Measurements from ENCODE around the gene SLC1A5.
"Not testable (repeated sequence)": the region's sequence is repeated elsewhere in the genome, so short reads cannot be mapped to it uniquely, and the experiment has no call there.

The SLC1A5 gene

DNA sequence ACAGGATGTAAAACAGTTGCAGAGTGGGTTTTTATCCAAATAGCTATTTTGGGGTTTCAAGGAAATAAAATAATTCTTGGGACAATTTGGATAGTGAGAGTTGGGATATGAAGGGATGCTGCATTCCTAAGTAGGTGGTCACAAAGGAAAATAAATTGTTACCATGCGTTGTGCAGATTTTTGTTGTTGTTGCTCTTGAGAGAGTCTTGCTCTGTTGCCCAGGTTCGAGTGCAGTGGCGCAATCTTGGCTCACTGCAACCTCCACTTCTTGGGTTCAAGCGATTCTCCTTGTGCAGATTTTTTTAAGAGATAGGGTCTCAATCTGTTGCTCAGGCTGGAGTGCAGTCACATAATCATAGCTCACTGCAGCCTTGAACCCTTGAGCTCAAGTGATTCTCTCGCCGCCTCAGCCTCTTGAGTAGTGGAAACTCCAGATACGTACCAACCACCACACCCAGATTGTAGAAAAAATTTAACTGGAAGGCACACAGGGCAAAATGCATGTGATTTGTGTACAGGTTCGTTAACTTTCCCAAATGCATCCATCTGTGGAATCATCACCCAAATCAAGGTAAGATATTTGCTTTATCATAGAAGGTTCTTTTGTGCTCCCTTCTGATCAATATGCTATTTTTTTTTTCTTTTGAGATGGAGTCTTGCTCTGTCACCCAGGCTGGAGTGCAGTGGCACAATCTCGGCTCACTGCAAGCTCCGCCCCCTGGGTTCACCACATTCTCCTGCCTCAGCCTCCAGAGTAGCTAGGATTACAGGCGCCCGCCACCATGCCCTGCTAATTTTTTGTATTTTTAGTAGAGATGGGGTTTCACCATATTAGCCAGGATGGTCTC, 16.0 kb downstream of the SLC1A5 start:
- Histone ChIP-seq H3K27ac (ENCODE audit: insufficient read depth, low read length, poor library complexity, severe bottlenecking) (no peak overlapping the region), H3K36me3 (ENCODE audit: control insufficient read depth, insufficient read depth, low read length) (peaks cover 24% of the 10 kb centered on the region), H3K4me1 (ENCODE audit: control insufficient read depth, insufficient read depth, low read length, poor library complexity, severe bottlenecking) (no peaks in the 10 kb centered on the region), H3K9me3 (ENCODE audit: control insufficient read depth, low read length) (no peaks in the 10 kb centered on the region), H3K27me3 (replicated peaks; ENCODE audit: control insufficient read depth, insufficient read depth, low read length, poor library complexity, severe bottlenecking) (no peaks in the 10 kb centered on the region), H3K4me3 (ENCODE audit: insufficient read depth, low read depth, low read length, poor library complexity, severe bottlenecking) (no peak overlapping the region)
- DNase-seq: no peak

DNA sequence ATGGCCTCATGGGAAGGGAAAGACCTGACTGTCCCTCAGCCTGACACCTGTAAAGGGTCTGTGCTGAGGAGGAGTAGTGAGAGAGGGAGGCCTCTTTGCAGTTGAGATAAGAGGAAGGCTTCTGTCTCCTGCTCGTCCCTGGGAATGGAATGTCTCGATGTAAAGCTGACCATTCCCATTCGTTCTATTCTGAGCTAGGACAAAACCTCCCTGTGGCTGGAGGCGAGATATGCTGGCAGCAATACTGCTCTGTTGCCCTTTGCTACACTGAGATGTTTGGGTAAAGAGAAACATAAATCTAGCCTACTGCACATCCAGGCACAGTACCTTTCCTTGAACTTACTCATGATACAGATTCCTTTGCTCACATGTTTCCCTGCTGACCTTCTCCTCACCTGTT, 19.6 kb downstream of the SLC1A5 start:
- H3K4me1 ChIP-seq (ENCODE audit: control insufficient read depth, insufficient read depth, low read length, poor library complexity, severe bottlenecking); H3K27me3 ChIP-seq (replicated peaks; ENCODE audit: control insufficient read depth, insufficient read depth, low read length, poor library complexity, severe bottlenecking): not testable (repeated sequence)

DNA sequence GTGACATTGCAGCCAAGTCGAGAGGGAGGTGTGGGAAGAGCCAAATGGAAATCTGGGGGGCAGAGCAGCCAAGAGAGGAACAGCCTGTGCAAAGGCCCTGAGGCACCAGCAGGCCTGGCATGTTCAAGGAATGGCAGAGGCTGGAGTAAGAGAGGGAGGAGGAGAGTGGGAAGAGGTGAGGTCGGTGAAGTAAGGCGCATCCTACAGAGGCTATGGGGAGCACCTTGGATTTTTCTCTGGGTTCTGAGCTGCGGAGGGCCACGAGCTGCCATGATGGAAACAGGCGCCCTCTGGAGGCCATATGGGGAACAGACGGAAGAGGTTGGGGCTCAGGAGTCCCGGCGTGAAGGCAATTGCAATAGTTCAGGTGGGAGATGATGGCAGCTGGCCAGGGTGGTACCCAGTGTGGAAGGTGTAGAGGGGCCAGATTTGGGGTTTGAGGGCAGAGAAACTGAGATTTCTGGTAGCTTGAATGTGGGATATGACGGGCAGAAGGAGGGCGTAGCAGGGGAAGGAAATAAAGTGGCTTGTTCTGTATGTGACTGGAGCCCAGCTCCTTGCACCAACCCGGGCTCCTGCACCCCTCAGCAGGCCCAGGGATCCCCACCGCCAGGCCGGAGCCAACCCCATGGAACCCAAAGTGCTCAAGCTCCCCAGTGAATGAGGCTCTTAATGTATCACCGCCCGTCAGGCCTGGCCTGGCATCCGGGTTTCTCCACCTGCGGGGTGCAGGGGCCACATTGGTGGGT, 21.7 kb downstream of the SLC1A5 start:
- Histone ChIP-seq H3K4me3 (ENCODE audit: insufficient read depth, low read depth, low read length, poor library complexity, severe bottlenecking) (no peak overlapping the region), H3K4me1 (ENCODE audit: control insufficient read depth, insufficient read depth, low read length, poor library complexity, severe bottlenecking) (no peaks in the 10 kb centered on the region), H3K27ac (ENCODE audit: insufficient read depth, low read length, poor library complexity, severe bottlenecking) (no peak overlapping the region), H3K36me3 (ENCODE audit: control insufficient read depth, insufficient read depth, low read length) (no peaks in the 10 kb centered on the region), H3K9me3 (ENCODE audit: control insufficient read depth, low read length) (no peaks in the 10 kb centered on the region), H3K27me3 (replicated peaks; ENCODE audit: control insufficient read depth, insufficient read depth, low read length, poor library complexity, severe bottlenecking) (no peaks in the 10 kb centered on the region)
- peak; percentile 38 to 45 (median 44) for DNase-seq

More for the DNA sequence above, 19.6 kb downstream of the SLC1A5 start:
- not testable (repeated sequence) for H3K36me3 ChIP-seq (ENCODE audit: control insufficient read depth, insufficient read depth, low read length); H3K4me3 ChIP-seq (ENCODE audit: insufficient read depth, low read depth, low read length, poor library complexity, severe bottlenecking); H3K27ac ChIP-seq (ENCODE audit: insufficient read depth, low read length, poor library complexity, severe bottlenecking); DNase-seq; H3K9me3 ChIP-seq (ENCODE audit: control insufficient read depth, low read length)

DNA sequence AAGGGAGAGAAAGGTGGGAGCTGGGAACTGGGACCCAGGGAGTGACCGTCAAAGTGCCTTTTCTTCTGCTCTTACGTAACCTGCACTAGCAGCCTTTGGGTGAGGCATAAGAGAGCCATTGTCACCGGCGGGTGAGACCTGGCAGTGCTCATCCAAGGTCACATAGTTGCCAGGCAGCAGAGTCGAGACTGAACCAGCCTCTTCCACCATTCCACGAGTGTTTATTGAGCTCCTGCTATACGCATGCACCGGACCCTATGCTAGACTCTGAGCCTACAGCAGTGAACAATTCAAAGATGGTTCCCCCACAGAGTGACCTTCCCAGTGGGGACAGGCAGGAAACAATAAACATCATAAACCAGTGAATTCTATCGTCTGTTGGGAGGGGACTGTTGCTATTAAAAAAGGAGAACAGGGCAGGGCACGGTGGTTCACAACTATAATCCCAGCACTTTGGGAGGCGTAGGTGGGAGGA, 23.5 kb downstream of the SLC1A5 start:
- no peak overlapping the region for H3K27ac ChIP-seq (ENCODE audit: insufficient read depth, low read length, poor library complexity, severe bottlenecking)
- no peak for DNase-seq
- no peaks in the 10 kb centered on the region for H3K9me3 ChIP-seq (ENCODE audit: control insufficient read depth, low read length)
- H3K36me3 ChIP-seq (ENCODE audit: control insufficient read depth, insufficient read depth, low read length): no peaks in the 10 kb centered on the region
- no peaks in the 10 kb centered on the region for H3K4me1 ChIP-seq (ENCODE audit: control insufficient read depth, insufficient read depth, low read length, poor library complexity, severe bottlenecking)
- H3K27me3 ChIP-seq (replicated peaks; ENCODE audit: control insufficient read depth, insufficient read depth, low read length, poor library complexity, severe bottlenecking): no peaks in the 10 kb centered on the region
- no peak overlapping the region for H3K4me3 ChIP-seq (ENCODE audit: insufficient read depth, low read depth, low read length, poor library complexity, severe bottlenecking)

DNA sequence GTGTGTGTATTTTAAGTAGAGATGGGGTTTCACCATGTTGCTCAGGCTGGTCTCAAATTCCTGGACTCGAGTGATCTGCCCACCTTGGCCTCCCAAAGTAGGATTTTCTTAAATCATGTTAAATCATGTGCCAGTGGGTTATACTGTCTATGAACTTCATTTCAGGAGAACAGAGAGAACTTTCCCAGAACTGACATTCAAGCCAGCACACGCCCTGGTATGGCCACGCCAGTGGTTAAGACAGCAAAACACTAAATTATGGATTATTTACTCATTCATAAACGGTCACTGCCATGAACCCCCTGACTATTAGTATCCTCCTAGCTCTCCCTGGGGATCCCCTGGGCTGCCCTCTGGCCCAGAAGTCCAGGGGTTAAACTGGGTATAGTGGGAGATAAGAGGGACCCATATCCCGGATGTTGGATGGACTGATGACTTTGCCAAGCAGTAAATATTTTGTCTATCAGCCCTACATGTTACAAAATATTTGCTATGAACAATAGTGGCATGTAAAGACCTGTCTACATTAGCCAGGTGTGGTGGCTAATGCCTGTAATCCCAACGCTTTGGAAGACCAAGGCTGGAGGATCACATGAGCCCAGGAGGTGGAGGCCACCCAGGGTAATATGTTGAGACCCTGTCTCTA, 26.0 kb downstream of the SLC1A5 start:
- no peak for DNase-seq
- Histone ChIP-seq H3K36me3 (ENCODE audit: control insufficient read depth, insufficient read depth, low read length) (no peaks in the 10 kb centered on the region), H3K4me1 (ENCODE audit: control insufficient read depth, insufficient read depth, low read length, poor library complexity, severe bottlenecking) (no peaks in the 10 kb centered on the region), H3K9me3 (ENCODE audit: control insufficient read depth, low read length) (no peaks in the 10 kb centered on the region), H3K4me3 (ENCODE audit: insufficient read depth, low read depth, low read length, poor library complexity, severe bottlenecking) (no peak overlapping the region), H3K27me3 (replicated peaks; ENCODE audit: control insufficient read depth, insufficient read depth, low read length, poor library complexity, severe bottlenecking) (no peaks in the 10 kb centered on the region), H3K27ac (ENCODE audit: insufficient read depth, low read length, poor library complexity, severe bottlenecking) (no peak overlapping the region)

DNA sequence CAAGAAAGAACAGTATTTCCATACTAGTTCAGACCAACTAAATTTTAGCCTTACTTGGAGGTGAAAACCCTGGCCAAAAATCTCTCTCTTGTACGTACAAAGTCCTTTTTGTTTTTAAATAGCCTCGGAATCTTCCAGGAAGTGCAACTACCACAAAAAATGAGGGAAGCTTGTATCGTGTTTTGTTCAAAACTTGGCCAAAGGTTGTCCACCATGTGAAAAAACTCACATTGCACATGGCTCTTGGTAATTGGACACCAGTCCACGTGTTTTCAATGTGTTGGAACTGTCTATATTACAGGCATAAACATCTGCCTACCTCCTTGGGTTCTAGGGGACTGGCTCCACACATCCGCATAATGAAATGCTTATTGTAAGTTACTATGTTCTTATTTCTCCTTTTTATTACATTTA, 27.0 kb downstream of the SLC1A5 start:
- DNase-seq: no peak
- H3K27me3 ChIP-seq (replicated peaks; ENCODE audit: control insufficient read depth, insufficient read depth, low read length, poor library complexity, severe bottlenecking): no peaks in the 10 kb centered on the region
- H3K4me3 ChIP-seq (ENCODE audit: insufficient read depth, low read depth, low read length, poor library complexity, severe bottlenecking): no peak overlapping the region
- peaks cover 2% of the 10 kb centered on the region for H3K4me1 ChIP-seq (ENCODE audit: control insufficient read depth, insufficient read depth, low read length, poor library complexity, severe bottlenecking)
- H3K9me3 ChIP-seq (ENCODE audit: control insufficient read depth, low read length): no peaks in the 10 kb centered on the region
- H3K36me3 ChIP-seq (ENCODE audit: control insufficient read depth, insufficient read depth, low read length): peaks cover 4% of the 10 kb centered on the region
- H3K27ac ChIP-seq (ENCODE audit: insufficient read depth, low read length, poor library complexity, severe bottlenecking): no peak overlapping the region

DNA sequence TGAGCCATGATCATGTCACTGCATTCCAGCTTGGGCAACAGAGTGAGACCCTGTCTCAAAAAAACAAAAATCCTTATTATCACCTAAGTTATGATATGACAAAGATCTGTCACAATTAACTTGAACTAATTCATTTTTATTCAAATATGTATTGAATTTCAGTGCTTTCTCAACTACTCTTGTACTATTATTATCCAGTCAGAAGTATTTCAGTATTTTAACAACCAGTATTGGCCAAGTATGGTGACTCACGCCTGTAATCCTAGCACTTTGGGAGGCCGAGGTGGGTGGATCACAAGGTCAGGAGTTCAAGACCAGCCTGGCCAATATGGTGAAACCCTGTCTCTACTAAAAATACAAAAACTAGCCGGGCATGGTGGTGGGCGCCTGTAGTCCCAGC, 27.5 kb downstream of the SLC1A5 start:
- H3K27ac ChIP-seq (ENCODE audit: insufficient read depth, low read length, poor library complexity, severe bottlenecking); H3K4me1 ChIP-seq (ENCODE audit: control insufficient read depth, insufficient read depth, low read length, poor library complexity, severe bottlenecking); H3K4me3 ChIP-seq (ENCODE audit: insufficient read depth, low read depth, low read length, poor library complexity, severe bottlenecking); H3K36me3 ChIP-seq (ENCODE audit: control insufficient read depth, insufficient read depth, low read length); DNase-seq; H3K27me3 ChIP-seq (replicated peaks; ENCODE audit: control insufficient read depth, insufficient read depth, low read length, poor library complexity, severe bottlenecking); H3K9me3 ChIP-seq (ENCODE audit: control insufficient read depth, low read length): not testable (repeated sequence)

DNA sequence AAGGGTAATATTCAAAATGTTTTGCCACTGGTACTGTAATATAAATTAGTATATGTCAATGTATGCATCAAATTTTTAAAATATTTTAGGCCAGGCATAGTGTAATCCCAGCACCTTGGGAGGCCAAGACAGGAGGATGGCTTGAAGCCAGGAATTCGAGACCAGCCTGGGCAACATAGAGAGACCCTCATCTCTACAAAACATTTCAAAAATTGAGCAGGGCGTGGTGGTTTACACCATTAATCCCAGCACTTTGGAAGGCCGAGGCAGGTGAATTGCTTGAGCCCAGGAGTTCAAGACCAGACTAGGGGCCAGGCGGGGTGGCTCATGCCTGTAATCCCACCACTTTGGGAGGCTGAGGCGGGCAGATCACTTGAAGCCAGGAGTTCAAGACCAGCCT, 28.0 kb downstream of the SLC1A5 start:
- Histone ChIP-seq H3K27me3 (replicated peaks; ENCODE audit: control insufficient read depth, insufficient read depth, low read length, poor library complexity, severe bottlenecking) (no peaks in the 10 kb centered on the region), H3K4me3 (ENCODE audit: insufficient read depth, low read depth, low read length, poor library complexity, severe bottlenecking) (no peak overlapping the region), H3K36me3 (ENCODE audit: control insufficient read depth, insufficient read depth, low read length) (peaks cover 6% of the 10 kb centered on the region), H3K4me1 (ENCODE audit: control insufficient read depth, insufficient read depth, low read length, poor library complexity, severe bottlenecking) (peaks cover 2% of the 10 kb centered on the region), H3K9me3 (ENCODE audit: control insufficient read depth, low read length) (no peaks in the 10 kb centered on the region), H3K27ac (ENCODE audit: insufficient read depth, low read length, poor library complexity, severe bottlenecking) (no peak overlapping the region)
- no peak for DNase-seq

DNA sequence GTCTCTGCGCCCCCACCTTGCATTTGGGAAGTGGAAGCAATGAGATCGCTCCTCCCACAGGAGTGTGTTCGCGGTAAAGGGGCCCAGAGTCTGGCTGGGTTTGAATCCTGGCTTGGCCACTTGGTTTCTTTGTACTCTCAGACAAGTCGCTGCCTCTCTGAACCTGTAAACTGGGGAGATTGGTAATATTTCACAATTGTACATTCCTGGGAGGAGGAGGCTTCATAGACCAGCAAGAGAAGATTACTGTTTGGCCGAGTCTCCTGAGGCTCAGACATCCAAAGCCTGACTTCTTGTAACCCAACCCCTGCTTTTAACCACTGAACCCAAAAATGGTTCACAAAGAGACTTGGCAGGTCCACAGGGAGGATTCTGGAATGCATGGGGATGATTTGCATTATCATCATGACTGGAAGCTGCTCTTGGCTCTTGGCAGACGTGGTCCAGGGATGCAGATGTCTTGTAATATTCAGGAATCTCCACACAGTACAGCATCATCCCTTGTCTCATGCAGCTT, 28.5 kb downstream of the SLC1A5 start:
- Histone ChIP-seq H3K27ac (ENCODE audit: insufficient read depth, low read length, poor library complexity, severe bottlenecking) (no peak overlapping the region), H3K4me3 (ENCODE audit: insufficient read depth, low read depth, low read length, poor library complexity, severe bottlenecking) (no peak overlapping the region), H3K4me1 (ENCODE audit: control insufficient read depth, insufficient read depth, low read length, poor library complexity, severe bottlenecking) (peaks cover 2% of the 10 kb centered on the region), H3K9me3 (ENCODE audit: control insufficient read depth, low read length) (no peaks in the 10 kb centered on the region), H3K27me3 (replicated peaks; ENCODE audit: control insufficient read depth, insufficient read depth, low read length, poor library complexity, severe bottlenecking) (no peaks in the 10 kb centered on the region), H3K36me3 (ENCODE audit: control insufficient read depth, insufficient read depth, low read length) (peaks cover 6% of the 10 kb centered on the region)
- DNase-seq: no peak
